ENCODE data around the gene TXNDC11. TPM values are rescaled to one million over a fixed set of nuclear protein-coding genes. Genes with fewer than 3 reads are reported as not detected.

TXNDC11 gene
- polyA plus RNA-seq, 2 of the 4 experiments (the other 2 are of a cell fraction), result 22.7 to 42.4 TPM

DNA sequence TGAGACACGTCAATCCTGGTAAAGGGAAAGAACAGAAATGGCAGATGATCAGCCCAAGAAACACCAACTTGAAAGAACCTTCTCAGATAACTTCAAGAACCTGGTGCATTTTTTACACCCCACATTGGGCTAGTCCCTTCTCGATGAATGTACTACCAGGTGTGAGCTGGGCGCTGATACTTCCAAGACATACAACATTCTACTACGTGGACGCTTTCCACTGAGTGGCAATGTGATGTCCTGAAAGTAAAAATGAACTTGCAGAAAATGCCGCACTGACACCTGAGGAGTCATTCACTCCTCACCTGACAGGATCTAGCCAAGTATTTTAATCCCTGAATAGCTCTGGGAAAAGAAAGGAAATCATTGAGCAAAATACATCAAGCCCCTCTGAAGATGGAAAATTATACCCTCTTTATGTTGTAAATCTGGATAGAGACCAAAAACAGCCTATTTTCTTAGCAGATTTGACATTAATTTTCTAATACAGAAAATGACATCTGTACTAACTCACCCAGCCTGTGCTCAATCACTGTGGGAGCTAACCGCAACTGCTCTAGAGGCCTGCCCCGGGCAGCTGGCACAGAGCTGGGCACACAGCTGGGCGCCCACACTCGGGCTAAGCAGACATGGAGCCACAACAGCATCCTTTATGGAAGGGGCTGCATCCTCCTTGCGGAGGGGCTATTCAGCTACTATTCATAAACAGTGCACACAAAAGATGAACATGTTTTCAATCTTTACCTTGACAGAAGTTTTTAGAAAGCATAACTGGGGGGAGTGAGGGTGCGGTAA is 58.2 kb downstream of the TXNDC11 start:
- peaks cover 22% of the 10 kb centered on the region for H3K4me1 ChIP-seq
- DNase-seq (ENCODE audit: low read depth in 1 of 2, low spot score in 1 of 2), result no peak
- 93% methylated on average over 12 of the region's 12 CpGs for WGBS (ENCODE audit: missing lambda C conversion rate)
- no peak overlapping the region for H3K4me2 ChIP-seq
- TF ChIP-seq RFX5 (IDR thresholded peaks at IDR 0.05) (no peak), CBX8 (IDR thresholded peaks at IDR 0.05) (no peak), KDM5A (IDR thresholded peaks at IDR 0.05) (no peak), TP53 (CRISPR knock-in tag; IDR thresholded peaks at IDR 0.05) (no peak), MAZ (IDR thresholded peaks at IDR 0.05; ENCODE audit: borderline replicate concordance, low read depth, low read length) (no peak), HMGXB4 (CRISPR knock-in tag; IDR thresholded peaks at IDR 0.05; ENCODE audit: borderline replicate concordance) (no peak), RCOR1 (IDR thresholded peaks at IDR 0.05; ENCODE audit: low read depth, low read length) (no peak), POLR2A (IDR thresholded peaks at IDR 0.05; ENCODE audit: low read length) (no peak), HOXA7 (CRISPR knock-in tag; IDR thresholded peaks at IDR 0.05) (no peak), SREBF2 (IDR thresholded peaks at IDR 0.05) (no peak), JUN (IDR thresholded peaks at IDR 0.05) (no peak), USF2 (IDR thresholded peaks at IDR 0.05) (no peak), EHF (CRISPR knock-in tag; IDR thresholded peaks at IDR 0.05) (no peak), BHLHE40 (IDR thresholded peaks at IDR 0.05; ENCODE audit: low read depth, low read length) (no peak), ATOH8 (CRISPR knock-in tag; IDR thresholded peaks at IDR 0.05; ENCODE audit: low read depth) (no peak)
- TF ChIP-seq, protein P1, sequence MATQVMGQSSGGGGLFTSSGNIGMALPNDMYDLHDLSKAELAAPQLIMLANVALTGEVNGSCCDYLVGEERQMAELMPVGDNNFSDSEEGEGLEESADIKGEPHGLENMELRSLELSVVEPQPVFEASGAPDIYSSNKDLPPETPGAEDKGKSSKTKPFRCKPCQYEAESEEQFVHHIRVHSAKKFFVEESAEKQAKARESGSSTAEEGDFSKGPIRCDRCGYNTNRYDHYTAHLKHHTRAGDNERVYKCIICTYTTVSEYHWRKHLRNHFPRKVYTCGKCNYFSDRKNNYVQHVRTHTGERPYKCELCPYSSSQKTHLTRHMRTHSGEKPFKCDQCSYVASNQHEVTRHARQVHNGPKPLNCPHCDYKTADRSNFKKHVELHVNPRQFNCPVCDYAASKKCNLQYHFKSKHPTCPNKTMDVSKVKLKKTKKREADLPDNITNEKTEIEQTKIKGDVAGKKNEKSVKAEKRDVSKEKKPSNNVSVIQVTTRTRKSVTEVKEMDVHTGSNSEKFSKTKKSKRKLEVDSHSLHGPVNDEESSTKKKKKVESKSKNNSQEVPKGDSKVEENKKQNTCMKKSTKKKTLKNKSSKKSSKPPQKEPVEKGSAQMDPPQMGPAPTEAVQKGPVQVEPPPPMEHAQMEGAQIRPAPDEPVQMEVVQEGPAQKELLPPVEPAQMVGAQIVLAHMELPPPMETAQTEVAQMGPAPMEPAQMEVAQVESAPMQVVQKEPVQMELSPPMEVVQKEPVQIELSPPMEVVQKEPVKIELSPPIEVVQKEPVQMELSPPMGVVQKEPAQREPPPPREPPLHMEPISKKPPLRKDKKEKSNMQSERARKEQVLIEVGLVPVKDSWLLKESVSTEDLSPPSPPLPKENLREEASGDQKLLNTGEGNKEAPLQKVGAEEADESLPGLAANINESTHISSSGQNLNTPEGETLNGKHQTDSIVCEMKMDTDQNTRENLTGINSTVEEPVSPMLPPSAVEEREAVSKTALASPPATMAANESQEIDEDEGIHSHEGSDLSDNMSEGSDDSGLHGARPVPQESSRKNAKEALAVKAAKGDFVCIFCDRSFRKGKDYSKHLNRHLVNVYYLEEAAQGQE (IDR thresholded peaks at IDR 0.05), result no peak
- H3K27ac ChIP-seq, result no peak overlapping the region
- ChIA-PET CTCF (interaction anchor here (0.9 to 3.9 kb wide), 7 partner anchors 10 to 721 kb away, joined by 3 to 18 read pairs (median 3); no protein-coding TSS in a partner anchor), POLR2A (no interaction called here)
- ATAC-seq, result no peak
- no peaks in the 10 kb centered on the region for H3K9me3 ChIP-seq
- no peak overlapping the region for H3K4me3 ChIP-seq
- no peak for FAIRE-seq

DNA sequence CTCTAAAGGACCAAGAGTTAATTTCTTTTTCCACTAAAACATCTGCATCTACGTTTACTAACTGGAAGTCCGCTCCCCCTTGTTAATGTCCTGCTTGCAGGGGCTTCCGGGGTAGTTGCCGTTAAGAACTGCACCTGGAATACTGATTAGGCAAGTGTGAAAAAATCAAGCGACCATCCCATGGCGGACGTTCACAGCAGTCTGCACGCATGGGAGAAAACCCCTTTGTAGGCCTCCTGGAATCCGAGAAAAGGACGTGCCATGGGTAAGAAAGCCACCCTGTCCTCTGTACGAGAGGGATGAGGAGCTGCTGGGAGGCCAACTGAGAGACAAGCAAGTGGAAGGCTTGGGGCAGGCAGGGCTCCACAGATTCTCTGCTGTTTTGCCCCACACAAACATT is 59.5 kb downstream of the TXNDC11 start:
- Histone ChIP-seq H3K4me2 (no peak overlapping the region), H3K4me1 (peaks cover 19% of the 10 kb centered on the region), H3K9me3 (no peaks in the 10 kb centered on the region), H3K4me3 (no peak overlapping the region), H3K27ac (no peak overlapping the region)
- TF ChIP-seq ATOH8 (CRISPR knock-in tag; IDR thresholded peaks at IDR 0.05; ENCODE audit: low read depth), result no peak
- TF ChIP-seq JUN (IDR thresholded peaks at IDR 0.05), result no peak
- DNase-seq (ENCODE audit: low read depth in 1 of 2, low spot score in 1 of 2) (no peak), FAIRE-seq (no peak), ATAC-seq (no peak)
- ChIA-PET POLR2A (no interaction called here), CTCF (interaction anchor here (0.6 to 3.9 kb wide), 5 partner anchors 13 to 287 kb away, joined by 3 to 18 read pairs (median 4); no protein-coding TSS in a partner anchor)
- 91% methylated on average over 11 of the region's 11 CpGs for WGBS (ENCODE audit: missing lambda C conversion rate)

Measured in A549 (cell line).